Panc1 (cell line): ENCODE results near the gene HOATZ. TPM values are rescaled to one million over a fixed set of nuclear protein-coding genes. Genes with fewer than 3 reads are reported as not detected.

Experiments used
- ATAC-seq: fragments of 200-7000 bp; cut with Tn5 transposase; 2 replicates; pipeline ENCODE4 v1.9.1; 2020; ENCODE audit warnings: mild to moderate bottlenecking, moderate library complexity
- BruUV-seq: library from RNA; stranded (reverse); fragments of 400-500 nt; replicated peaks from 2 replicates; lab custom pipeline; 2021; lab: Mats Ljungman, UMichigan
- CTCF ChIA-PET: fragments of 300-600 bp; sonication (Branson Sonifier 250); formaldehyde crosslinking; loops from one replicate; lab custom pipeline; 2022; ENCODE audit warnings: antibody characterized with exemption; lab: Charles Lee
- POLR2A ChIA-PET: fragments of 300-600 bp; sonication (Branson Sonifier 250); formaldehyde crosslinking; loops from one replicate; lab custom pipeline; 2022; ENCODE audit warnings: antibody characterized with exemption; lab: Charles Lee
- DNase-seq: peaks from one replicate; pipeline ENCODE4 v3.0.0-alpha.2; 2010; ENCODE audit warnings: low read depth, low spot score
- H3K27ac ChIP-seq: 2 replicates; pipeline ENCODE4 v1.5.1; 2011; ENCODE audit warnings: mild to moderate bottlenecking, low read length, inconsistent platforms
- H3K27me3 ChIP-seq: fragments of 200-500 bp; sonication (Bioruptor generic); 2 replicates; pipeline ENCODE4 v1.6.0; 2014; ENCODE audit warnings: low read length, inconsistent platforms; ENCODE audit not compliant: control insufficient read depth, insufficient read depth
- H3K36me3 ChIP-seq: fragments of 200-500 bp; sonication (Bioruptor generic); 2 replicates; pipeline ENCODE4 v1.5.1; 2014; ENCODE audit warnings: inconsistent platforms, mild to moderate bottlenecking, low read length, moderate library complexity; ENCODE audit not compliant: control insufficient read depth, insufficient read depth
- H3K4me1 ChIP-seq: 2 replicates; pipeline ENCODE4 v1.5.1; 2011; ENCODE audit warnings: inconsistent platforms, mild to moderate bottlenecking, low read length, moderate library complexity; ENCODE audit not compliant: control insufficient read depth, insufficient read depth
- H3K4me3 ChIP-seq, 2 experiments: 2 replicates each; pipeline ENCODE4 v1.5.1; 2011 to 2012; ENCODE audit warnings: low read depth in 2 of 2, low read length in 2 of 2, mild to moderate bottlenecking in 2 of 2, inconsistent platforms in 1 of 2, moderate library complexity in 1 of 2
- H3K9me3 ChIP-seq: fragments of 200-500 bp; sonication (Bioruptor generic); 2 replicates; pipeline ENCODE4 v1.5.1; 2014; ENCODE audit warnings: low read depth, mild to moderate bottlenecking, inconsistent platforms, low read length, moderate library complexity; ENCODE audit not compliant: control insufficient read depth, insufficient read depth
- POLR2AphosphoS5 ChIP-seq: IDR thresholded peaks from 2 replicates; pipeline ENCODE4 v1.6.1; 2012; ENCODE audit warnings: mild to moderate bottlenecking, low read depth, low read length, moderate library complexity
- SIN3A ChIP-seq: IDR thresholded peaks from 2 replicates; pipeline ENCODE4 v1.6.1; 2012; ENCODE audit warnings: low read depth, mild to moderate bottlenecking, low read length, moderate library complexity, borderline replicate concordance; ENCODE audit not compliant: insufficient read depth
- TCF7L2 ChIP-seq: IDR thresholded peaks from 2 replicates; pipeline ENCODE4 v1.6.1; 2011; ENCODE audit warnings: mild to moderate bottlenecking, low read depth, low read length, inconsistent platforms
- in situ Hi-C: cut with HindIII; loops from 2 replicates; pipeline ENCODE4 v1.10.0; 2016; ENCODE audit warnings: low sequenced_read_pairs, low pct_unique_long_range_greater_than_20kb
- intact Hi-C: fragments of 100-400 bp; cut with micrococcal nuclease; formaldehyde crosslinking; loops from one replicate; pipeline ENCODE4 v1.10.0; 2022; ENCODE audit not compliant: unreplicated experiment
- total RNA-seq: library from RNA; stranded (reverse); gene quantifications from one replicate; pipeline ENCODE4 v1.2.1, GENCODE V29; 2021; ENCODE audit not compliant: unreplicated experiment
- TF ChIP-seq, protein P1 (sequence below): fragments of 450-650 bp; IDR thresholded peaks from 2 replicates; pipeline ENCODE4 v1.5.1; 2017; ENCODE audit warnings: mild to moderate bottlenecking
- TF ChIP-seq, protein P2 (sequence below), 2 experiments: IDR thresholded peaks; 2 replicates each; pipeline ENCODE4 v1.6.1; 2011 to 2012; ENCODE audit warnings: low read depth in 2 of 2, control low read depth in 1 of 2, low read length in 1 of 2, mild to moderate bottlenecking in 1 of 2, moderate library complexity in 1 of 2; ENCODE audit not compliant: insufficient read depth in 1 of 2

HOATZ gene
- total RNA-seq, 1 experiment from 2014 or later: not detected

DNA sequence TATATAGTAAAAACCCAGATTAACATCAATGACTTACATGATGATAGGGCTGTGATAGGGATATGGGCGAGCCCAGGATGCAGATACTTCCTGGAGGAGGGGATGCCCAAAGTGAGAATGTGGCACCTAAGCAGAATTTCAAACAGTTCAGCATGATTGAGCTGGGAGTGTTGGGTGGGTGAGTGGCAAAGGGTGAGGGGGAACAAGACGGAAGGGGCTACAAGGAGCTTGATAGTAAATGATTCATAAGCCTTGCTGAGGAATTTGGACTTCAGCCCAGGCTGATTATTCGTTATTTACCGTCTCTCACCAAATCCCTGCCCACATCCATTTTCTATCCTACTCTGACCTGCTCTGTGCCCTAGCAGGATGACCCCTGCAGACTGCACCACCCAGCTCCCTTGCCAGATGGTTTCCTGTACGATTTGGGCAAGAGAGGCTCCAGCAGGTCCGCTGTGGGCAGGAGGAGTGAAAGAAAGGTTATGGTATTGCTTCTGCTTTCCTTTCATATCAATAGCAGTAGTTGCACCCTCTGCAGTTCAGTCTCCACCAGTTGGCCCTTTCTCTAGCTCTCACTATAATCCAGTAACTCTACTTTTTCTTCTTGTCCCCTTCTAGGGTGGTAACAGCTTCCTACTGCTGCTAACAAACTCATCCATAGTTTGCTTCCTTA is 57.4 kb downstream of the HOATZ start:
- TF ChIP-seq POLR2AphosphoS5: no peak
- TF ChIP-seq, protein P1, sequence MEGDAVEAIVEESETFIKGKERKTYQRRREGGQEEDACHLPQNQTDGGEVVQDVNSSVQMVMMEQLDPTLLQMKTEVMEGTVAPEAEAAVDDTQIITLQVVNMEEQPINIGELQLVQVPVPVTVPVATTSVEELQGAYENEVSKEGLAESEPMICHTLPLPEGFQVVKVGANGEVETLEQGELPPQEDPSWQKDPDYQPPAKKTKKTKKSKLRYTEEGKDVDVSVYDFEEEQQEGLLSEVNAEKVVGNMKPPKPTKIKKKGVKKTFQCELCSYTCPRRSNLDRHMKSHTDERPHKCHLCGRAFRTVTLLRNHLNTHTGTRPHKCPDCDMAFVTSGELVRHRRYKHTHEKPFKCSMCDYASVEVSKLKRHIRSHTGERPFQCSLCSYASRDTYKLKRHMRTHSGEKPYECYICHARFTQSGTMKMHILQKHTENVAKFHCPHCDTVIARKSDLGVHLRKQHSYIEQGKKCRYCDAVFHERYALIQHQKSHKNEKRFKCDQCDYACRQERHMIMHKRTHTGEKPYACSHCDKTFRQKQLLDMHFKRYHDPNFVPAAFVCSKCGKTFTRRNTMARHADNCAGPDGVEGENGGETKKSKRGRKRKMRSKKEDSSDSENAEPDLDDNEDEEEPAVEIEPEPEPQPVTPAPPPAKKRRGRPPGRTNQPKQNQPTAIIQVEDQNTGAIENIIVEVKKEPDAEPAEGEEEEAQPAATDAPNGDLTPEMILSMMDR: no peak
- TF ChIP-seq SIN3A: no peak
- TF ChIP-seq TCF7L2: no peak
- no peak for ATAC-seq
- ChIA-PET POLR2A (interaction anchor here (0.6 kb wide), 1 partner anchor 280 kb away, joined by 3 read pairs; no protein-coding TSS in a partner anchor), CTCF (interaction anchor here (0.6 kb wide), 1 partner anchor 19 kb away, joined by 4 read pairs; no protein-coding TSS in a partner anchor)
- Histone ChIP-seq H3K27ac (no peak overlapping the region), H3K9me3 (no peaks in the 10 kb centered on the region), H3K36me3 (no peaks in the 10 kb centered on the region), H3K4me3 (no peak overlapping the region), H3K4me1 (0 out of 2 replicates have a peak, but pooled peaks cover 4% of the 10 kb centered on the region), H3K27me3 (no peaks in the 10 kb centered on the region)
- DNase-seq: no peak
- in situ Hi-C loops (no loop called here), intact Hi-C loops (no loop called here)
- BruUV-seq: no TSS peak

DNA sequence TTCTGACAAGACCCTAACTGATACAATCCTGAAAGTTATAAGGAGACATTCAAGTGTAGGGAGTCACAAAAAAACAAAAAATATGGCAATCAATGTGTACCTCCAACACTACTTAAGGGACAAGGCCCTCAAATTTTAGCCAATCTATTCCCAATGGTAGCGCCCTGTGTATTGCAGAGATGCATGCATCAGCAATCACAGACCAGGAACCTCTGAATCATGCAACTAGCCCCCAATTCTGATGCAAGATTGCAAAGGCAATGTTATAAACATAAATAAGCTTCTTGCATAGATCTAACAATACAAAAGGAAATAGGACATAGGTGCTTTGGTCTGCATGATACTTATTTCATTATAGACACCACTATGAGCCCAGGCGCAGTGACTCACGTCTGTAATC is 58.0 kb downstream of the HOATZ start:
- no TSS peak for BruUV-seq
- in situ Hi-C loops (no loop called here), intact Hi-C loops (no loop called here)
- ChIA-PET POLR2A (interaction anchor here (0.7 kb wide), 1 partner anchor 1662 kb away, joined by 5 read pairs; no protein-coding TSS in a partner anchor), CTCF (interaction anchor here (0.6 kb wide), 1 partner anchor 18 kb away, joined by 4 read pairs; no protein-coding TSS in a partner anchor)
- no peak for TF ChIP-seq SIN3A
- no peak for TF ChIP-seq POLR2AphosphoS5
- TF ChIP-seq TCF7L2: no peak
- TF ChIP-seq, protein P1: no peak
- TF ChIP-seq, protein P2, sequence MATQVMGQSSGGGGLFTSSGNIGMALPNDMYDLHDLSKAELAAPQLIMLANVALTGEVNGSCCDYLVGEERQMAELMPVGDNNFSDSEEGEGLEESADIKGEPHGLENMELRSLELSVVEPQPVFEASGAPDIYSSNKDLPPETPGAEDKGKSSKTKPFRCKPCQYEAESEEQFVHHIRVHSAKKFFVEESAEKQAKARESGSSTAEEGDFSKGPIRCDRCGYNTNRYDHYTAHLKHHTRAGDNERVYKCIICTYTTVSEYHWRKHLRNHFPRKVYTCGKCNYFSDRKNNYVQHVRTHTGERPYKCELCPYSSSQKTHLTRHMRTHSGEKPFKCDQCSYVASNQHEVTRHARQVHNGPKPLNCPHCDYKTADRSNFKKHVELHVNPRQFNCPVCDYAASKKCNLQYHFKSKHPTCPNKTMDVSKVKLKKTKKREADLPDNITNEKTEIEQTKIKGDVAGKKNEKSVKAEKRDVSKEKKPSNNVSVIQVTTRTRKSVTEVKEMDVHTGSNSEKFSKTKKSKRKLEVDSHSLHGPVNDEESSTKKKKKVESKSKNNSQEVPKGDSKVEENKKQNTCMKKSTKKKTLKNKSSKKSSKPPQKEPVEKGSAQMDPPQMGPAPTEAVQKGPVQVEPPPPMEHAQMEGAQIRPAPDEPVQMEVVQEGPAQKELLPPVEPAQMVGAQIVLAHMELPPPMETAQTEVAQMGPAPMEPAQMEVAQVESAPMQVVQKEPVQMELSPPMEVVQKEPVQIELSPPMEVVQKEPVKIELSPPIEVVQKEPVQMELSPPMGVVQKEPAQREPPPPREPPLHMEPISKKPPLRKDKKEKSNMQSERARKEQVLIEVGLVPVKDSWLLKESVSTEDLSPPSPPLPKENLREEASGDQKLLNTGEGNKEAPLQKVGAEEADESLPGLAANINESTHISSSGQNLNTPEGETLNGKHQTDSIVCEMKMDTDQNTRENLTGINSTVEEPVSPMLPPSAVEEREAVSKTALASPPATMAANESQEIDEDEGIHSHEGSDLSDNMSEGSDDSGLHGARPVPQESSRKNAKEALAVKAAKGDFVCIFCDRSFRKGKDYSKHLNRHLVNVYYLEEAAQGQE (IDR thresholded peaks at IDR 0.05; ENCODE audit: insufficient read depth in 1 of 2, low read depth in 2 of 2, low read length in 1 of 2): no peak
- H3K27me3 ChIP-seq: no peaks in the 10 kb centered on the region
- DNase-seq (no peak), ATAC-seq (no peak)
- H3K4me3 ChIP-seq: no peak overlapping the region
- 0 out of 2 replicates have a peak, but pooled peaks cover 4% of the 10 kb centered on the region for H3K4me1 ChIP-seq
- no peaks in the 10 kb centered on the region for H3K36me3 ChIP-seq
- H3K27ac ChIP-seq: no peak overlapping the region
- H3K9me3 ChIP-seq: no peaks in the 10 kb centered on the region
